Liver (tissue), 3 donors: ENCODE results near the gene CALML3.

Experiments
- CTCF ChIP-seq: fragments of 150-350 bp; IDR thresholded peaks from 2 replicates; pipeline ENCODE4 v1.5.1; 2017; ENCODE audit warnings: improper control_type of control experiment, low read depth, low read length; ENCODE audit not compliant: missing input control
- FOXA1 ChIP-seq: IDR thresholded peaks from 2 replicates; pipeline ENCODE4 v1.6.1; 2016; ENCODE audit warnings: antibody characterized with exemption
- TAF1 ChIP-seq: conservative IDR thresholded peaks from 2 replicates; pipeline ENCODE4 v1.6.1; 2016; ENCODE audit warnings: antibody characterized with exemption, mild to moderate bottlenecking
- donor health status: healthy.
- donor health status: healthy.

GRCh38 chr10:5507649-5508131 lies 17.1 kb upstream of the CALML3 start:
- TF ChIP-seq CTCF = no peak
- no peak for TF ChIP-seq TAF1
- no peak for TF ChIP-seq FOXA1
